ENCODE measurements around the gene RAB22A. TPM values are rescaled to one million over a fixed set of nuclear protein-coding genes. Genes with fewer than 3 reads are reported as not detected.

Gene RAB22A
- total and polyA plus RNA-seq, 7 donors, result 8.0 to 21.6 (median 17.6) TPM

GRCh38 chr20:58374027-58374850 lies 64.7 kb downstream of the RAB22A start:
- WGBS, 2 donors, result 86 to 90% methylated on average over 19 of the region's 19 CpGs
- no peaks in the 10 kb centered on the region for H3K9me3 ChIP-seq
- no peak overlapping the region for H3K4me3 ChIP-seq
- no peak overlapping the region for H3K27ac ChIP-seq
- intact Hi-C loops (cut with DNase I), result no loop called here
- peaks cover 0 to 4% (median 0%) of the 10 kb centered on the region in 4 donors for H3K4me1 ChIP-seq
- TF ChIP-seq POLR2AphosphoS5 (IDR thresholded peaks at IDR 0.05) (no peak), EP300 (IDR thresholded peaks at IDR 0.05) (no peak), CTCF (IDR thresholded peaks at IDR 0.05) (no peak), POLR2A (IDR thresholded peaks at IDR 0.05) (no peak)
- H3K27me3 ChIP-seq, result no peaks in the 10 kb centered on the region
- no peaks in the 10 kb centered on the region for H3K36me3 ChIP-seq
- DNase-seq, result no peak

GRCh38 chr20:58374906-58375758 lies 65.6 kb downstream of the RAB22A start:
- H3K27me3 ChIP-seq, result no peaks in the 10 kb centered on the region
- H3K4me3 ChIP-seq, result no peak overlapping the region
- H3K4me1 ChIP-seq, result peaks cover 0 to 3% (median 0%) of the 10 kb centered on the region in 4 donors
- H3K36me3 ChIP-seq, result no peaks in the 10 kb centered on the region
- no peak overlapping the region for H3K27ac ChIP-seq
- TF ChIP-seq POLR2AphosphoS5 (IDR thresholded peaks at IDR 0.05) (no peak), EP300 (IDR thresholded peaks at IDR 0.05) (no peak), CTCF (IDR thresholded peaks at IDR 0.05) (no peak), POLR2A (IDR thresholded peaks at IDR 0.05) (no peak)
- WGBS, 2 donors, result 60 to 70% methylated on average over 8 of the region's 8 CpGs
- no peak for DNase-seq
- intact Hi-C loops (cut with DNase I), result no loop called here
- no peaks in the 10 kb centered on the region for H3K9me3 ChIP-seq

GRCh38 chr20:58375759-58376352 lies 66.3 kb downstream of the RAB22A start:
- H3K4me3 ChIP-seq, result no peak overlapping the region
- no peaks in the 10 kb centered on the region for H3K4me1 ChIP-seq
- 82% methylated on average over 10 of the region's 10 CpGs for WGBS, 2 donors
- intact Hi-C loops (cut with DNase I), result no loop called here
- no peaks in the 10 kb centered on the region for H3K36me3 ChIP-seq
- no peak for TF ChIP-seq POLR2AphosphoS5 (IDR thresholded peaks at IDR 0.05)
- TF ChIP-seq CTCF (IDR thresholded peaks at IDR 0.05), result no peak
- TF ChIP-seq EP300 (IDR thresholded peaks at IDR 0.05), result no peak
- H3K27me3 ChIP-seq, result no peaks in the 10 kb centered on the region
- no peak for DNase-seq
- no peaks in the 10 kb centered on the region for H3K9me3 ChIP-seq
- H3K27ac ChIP-seq, result no peak overlapping the region

DNA sequence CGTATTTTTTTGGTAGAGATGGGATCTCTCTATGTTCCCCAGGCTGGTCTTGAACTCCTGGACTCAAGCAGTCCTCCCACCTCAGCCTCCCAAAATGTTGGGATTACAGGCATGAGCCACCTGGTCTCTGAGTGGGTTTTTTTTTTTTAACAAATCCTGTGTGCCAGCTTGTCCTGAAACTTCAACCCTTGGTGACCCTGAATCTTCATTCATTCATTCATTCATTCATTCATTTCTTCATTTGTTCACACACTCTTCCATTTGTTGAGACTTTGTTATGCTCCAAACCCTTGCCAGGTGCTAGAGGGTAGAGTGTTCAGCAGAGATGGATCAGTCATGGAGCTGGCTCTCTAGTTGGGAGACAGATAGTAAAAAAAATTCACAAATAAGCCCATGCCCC lies 67.5 kb downstream of the RAB22A start:
- Histone ChIP-seq H3K27me3 (no peaks in the 10 kb centered on the region), H3K4me3 (no peak overlapping the region), H3K36me3 (no peaks in the 10 kb centered on the region), H3K4me1 (no peaks in the 10 kb centered on the region), H3K9me3 (peaks cover 0 to 5% (median 1%) of the 10 kb centered on the region in 4 donors), H3K27ac (no peak overlapping the region)
- 77% methylated on average over 1 of the region's 1 CpG for WGBS, 2 donors
- TF ChIP-seq EP300 (IDR thresholded peaks at IDR 0.05) (no peak), POLR2AphosphoS5 (IDR thresholded peaks at IDR 0.05) (no peak), CTCF (IDR thresholded peaks at IDR 0.05) (no peak), POLR2A (IDR thresholded peaks at IDR 0.05) (no peak)
- intact Hi-C loops (cut with DNase I), result no loop called here
- DNase-seq, result no peak

Measured in sigmoid colon (tissue), 7 donors.